Peyer's patch (tissue), 4 donors: ENCODE measurements around the gene MYZAP.

Experiments used
- CTCF ChIP-seq, 6 experiments: fragments of 450-650 bp in 4 of 6; fragments of 200-600 bp in 2 of 6; sonication (generic) in 1 of 6; IDR thresholded peaks; one replicate each; pipeline ENCODE4 v1.5.1; 2017 to 2019; ENCODE audit warnings: antibody characterized with exemption in 6 of 6, mild to moderate bottlenecking in 3 of 6, moderate library complexity in 1 of 6
- POLR2A ChIP-seq, 2 donors: fragments of 450-650 bp; IDR thresholded peaks; one replicate each; pipeline ENCODE4 v1.5.1; 2017; ENCODE audit warnings: antibody characterized with exemption in 2 of 2, mild to moderate bottlenecking in 2 of 2, moderate library complexity in 2 of 2

- no peak for TF ChIP-seq CTCF (IDR thresholded peaks at IDR 0.05)
- no peak for TF ChIP-seq POLR2A (IDR thresholded peaks at IDR 0.05)
Observed at GRCh38 chr15:57566834-57567233, 24.9 kb upstream of the MYZAP start.
